ENCODE results near the gene STOML3.
"Not testable (repeated sequence)": the region's sequence is repeated elsewhere in the genome, so short reads cannot be mapped to it uniquely, and the experiment has no call there.

Gene STOML3, protein sequence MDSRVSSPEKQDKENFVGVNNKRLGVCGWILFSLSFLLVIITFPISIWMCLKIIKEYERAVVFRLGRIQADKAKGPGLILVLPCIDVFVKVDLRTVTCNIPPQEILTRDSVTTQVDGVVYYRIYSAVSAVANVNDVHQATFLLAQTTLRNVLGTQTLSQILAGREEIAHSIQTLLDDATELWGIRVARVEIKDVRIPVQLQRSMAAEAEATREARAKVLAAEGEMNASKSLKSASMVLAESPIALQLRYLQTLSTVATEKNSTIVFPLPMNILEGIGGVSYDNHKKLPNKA

DNA sequence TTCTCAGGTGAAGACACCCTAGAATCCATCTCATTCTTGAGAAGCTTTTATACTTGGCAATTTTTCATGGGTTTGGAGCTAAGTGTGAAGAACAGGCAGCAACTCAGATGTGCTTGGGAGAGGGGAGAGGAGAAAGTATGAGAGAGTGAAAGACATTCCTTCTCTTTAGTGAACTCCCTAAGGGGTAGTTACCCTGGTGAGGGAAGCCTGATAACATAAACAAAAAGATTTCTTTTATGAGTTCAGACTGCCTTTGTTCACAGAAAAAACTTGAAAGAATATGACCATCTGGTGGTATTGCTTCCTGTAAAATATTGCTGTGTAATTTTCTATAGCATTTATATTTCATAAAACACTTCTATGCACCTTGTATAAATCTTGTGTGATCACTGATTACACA, at the start of gene STOML3:
Gene STOML3, minus strand, starts transcription at position 139 of the 400 bp plus-strand sequence. Its CDS starts 110 bp downstream, at position 29.
- DNase-seq: no peak

DNA sequence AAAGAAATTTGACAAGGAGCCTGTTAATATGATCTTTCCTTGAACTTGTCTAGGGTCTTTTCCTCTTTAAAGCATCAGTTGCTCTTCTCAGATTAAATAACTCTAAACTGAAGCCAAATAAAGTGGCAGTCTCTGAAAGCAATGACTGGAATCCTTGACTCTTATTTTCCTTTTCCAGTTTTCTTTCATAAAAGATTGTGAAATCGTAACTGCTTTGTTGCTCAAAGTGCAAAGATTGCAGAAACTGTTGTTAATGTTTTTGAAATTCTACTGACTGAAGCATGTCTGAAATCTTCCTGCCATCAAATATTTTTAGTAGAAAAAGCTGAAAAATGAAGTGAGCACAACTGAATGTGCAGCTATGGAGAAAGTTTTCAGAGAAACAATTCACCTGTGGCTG, 49.6 kb upstream of the STOML3 start:
- DNase-seq: no peak

DNA sequence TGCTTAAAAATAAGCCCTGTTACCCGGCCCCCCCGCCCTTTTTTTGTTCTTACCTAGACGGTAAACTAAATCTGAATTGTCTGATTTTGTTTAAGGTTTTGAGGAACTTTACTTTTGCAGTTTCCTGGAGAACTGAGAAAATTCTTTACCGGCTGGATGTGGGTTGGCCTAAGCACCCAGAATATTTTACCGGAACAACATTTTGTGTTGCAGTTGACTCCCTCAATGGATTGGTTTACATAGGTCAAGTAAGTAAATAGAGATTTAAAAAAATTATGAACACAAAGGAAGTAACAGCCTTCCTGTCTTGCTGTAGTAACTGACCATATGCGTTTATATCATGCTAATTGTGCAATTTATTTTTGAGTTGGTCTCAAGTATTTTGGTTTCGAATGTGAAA, 48.4 kb upstream of the STOML3 start:
- DNase-seq: no peak

DNA sequence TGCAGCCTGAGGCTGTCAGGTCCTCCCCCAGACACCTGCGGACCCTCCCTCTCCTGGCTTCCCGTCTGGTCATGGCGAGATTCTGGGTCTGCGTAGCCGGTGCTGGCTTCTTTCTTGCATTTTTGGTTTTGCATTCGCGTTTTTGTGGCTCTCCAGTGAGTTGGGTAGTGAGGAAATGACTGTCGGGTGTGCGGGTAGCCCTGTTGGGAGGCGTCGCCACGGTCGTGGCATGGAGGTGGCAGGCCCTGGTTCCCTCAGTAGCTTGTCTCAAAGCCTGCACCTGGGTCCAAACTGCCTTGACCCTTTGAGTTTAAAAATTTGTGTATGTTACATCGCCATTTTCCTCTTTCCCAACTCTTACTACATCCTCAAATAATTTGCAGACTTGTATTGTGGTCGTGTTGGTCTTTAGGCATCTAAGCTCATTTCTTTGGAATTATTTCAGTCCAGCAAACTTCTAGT, 48.0 kb upstream of the STOML3 start:
- DNase-seq: no peak

DNA sequence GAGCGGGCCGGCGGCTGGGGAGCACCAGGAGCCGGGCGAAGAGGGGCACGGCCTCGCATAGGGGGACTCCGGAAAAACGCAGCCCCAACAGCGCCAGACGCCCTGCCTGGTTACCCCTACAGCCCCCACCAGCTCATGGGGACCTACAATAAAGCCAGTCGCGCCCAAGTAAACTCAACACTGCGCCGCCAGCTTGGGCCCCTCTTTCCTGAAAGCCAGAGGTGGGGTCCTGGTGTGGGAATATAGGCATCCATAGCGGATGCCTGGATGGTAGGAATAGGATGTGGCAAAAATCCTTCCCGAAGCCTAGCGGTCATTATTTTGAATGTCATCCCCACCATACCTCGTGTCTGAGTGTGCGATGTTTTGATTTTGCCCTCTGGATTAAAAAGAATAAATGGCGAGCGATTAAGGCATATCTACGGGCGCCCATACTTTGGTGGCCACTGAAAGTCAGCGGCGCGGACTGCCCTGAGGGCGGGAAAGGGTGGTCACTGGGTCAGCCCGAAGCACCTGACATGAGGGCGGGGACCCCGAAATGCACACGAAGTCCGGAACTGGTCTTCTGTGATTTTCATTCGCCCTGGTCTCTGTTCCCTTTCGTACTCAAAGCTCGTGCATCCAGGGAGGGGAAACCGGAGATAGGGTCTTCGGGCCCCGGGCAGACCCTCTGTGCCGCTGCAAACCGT, 47.4 kb upstream of the STOML3 start, which contains the start of the genes NHLRC3 and PROSER1:
Gene NHLRC3, plus strand, starts transcription at position 577 of the 689 bp plus-strand sequence. CDS start 184 bp downstream, outside the sequence.
Gene PROSER1, minus strand, starts transcription at position 210 of the 689 bp plus-strand sequence. CDS start 847 bp downstream, outside the sequence.
- peak; percentile 83 to 95 for DNase-seq

DNA sequence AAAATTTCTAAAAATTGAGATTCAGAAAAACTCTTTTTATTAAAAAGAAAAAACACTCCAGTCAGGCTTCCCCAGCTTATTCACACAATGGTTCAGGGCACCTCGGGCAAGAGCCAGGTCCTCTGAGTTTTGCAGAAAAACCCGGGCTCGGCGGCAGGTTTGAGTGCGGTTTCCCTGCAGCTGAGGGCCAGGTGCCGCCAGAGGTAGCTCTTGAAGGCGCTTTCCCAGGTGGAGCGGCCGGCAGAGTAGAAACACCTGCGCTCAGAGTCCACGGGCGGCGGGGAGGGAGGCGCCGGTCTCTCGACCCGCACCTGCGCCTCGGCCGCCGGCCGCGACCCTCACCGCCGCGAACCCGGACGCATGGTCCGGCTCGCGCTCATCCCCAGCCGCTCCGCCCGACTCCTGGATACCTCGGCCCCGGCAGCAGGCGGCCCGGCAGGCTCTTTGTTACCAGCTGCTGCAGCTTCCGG, 46.8 kb upstream of the STOML3 start:
- DNase-seq: peak; percentile 68 to 75

DNA sequence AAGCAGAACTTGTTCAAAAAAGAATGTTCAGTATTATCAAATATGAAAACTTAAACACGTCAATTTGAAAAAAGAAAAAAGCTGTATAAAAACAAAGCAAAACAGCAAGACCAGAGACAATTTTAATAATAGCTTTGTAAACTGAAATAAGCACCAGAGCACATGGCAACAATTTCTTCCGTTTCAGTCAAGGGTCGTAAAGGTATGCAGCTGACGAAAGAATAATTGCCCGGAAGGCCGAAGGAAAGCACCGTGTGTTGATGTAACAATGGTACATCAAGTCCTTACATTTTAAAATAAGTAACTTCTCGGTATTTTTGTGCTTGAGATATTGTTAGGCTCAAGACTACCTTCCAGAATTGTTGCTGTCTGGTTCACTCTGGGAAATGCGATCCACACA, 45.6 kb upstream of the STOML3 start:
- no peak for DNase-seq

DNA sequence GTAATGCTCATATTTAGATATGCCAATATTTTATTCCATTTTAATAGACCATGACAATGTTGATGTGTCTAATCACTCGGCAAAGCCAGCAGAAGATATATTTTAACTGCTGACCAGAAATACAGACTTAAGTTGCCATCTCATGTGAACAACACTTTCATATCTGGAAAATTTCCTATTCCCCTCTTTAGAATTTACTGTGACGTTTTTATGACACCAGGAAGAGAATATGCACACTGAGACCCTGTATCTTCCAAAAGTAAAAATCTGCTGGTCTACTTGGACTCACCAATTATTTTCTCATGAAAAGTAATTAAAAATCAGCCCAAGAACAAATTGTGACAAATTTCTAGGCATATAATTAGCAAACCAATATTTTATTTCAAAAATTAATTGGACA, 45.2 kb upstream of the STOML3 start:
- no peak for DNase-seq

DNA sequence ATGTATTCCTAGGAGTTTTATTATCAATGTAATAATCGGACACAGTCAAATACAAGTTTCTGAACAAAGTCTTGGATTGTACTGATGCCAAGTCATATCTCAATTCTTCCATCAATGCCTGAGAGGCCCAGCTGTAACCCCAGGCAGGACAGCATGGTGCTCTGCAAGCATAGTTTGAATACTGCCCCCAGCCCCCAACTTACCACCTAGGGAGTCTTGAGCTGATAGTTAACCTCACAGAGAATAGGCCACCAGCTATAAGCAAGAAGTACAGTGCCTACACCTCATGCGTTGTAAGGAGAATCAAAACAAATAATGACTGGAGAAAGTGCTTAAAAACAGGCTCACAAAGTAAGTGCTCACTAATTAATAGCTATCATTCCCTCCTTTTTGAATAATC, 44.6 kb upstream of the STOML3 start:
- DNase-seq: no peak

DNA sequence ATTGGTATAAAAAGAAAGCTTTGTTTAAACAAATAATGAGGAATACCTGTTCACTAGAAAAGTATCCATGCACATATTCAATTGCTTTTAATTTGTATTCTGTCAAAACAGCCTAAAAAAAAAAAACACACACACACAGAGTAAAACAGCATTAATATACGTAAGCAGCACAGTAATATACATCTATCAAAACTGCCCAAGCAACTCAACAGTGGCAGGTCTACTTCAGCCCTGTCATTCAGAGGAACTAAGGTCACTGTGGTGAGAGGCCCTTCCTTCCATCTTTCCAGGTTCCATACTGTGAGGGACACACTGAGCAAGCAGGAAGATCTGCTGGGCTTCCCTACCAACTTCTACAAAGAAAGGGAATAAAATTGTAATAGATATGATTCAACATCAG, 43.5 kb upstream of the STOML3 start:
- DNase-seq: no peak

DNA sequence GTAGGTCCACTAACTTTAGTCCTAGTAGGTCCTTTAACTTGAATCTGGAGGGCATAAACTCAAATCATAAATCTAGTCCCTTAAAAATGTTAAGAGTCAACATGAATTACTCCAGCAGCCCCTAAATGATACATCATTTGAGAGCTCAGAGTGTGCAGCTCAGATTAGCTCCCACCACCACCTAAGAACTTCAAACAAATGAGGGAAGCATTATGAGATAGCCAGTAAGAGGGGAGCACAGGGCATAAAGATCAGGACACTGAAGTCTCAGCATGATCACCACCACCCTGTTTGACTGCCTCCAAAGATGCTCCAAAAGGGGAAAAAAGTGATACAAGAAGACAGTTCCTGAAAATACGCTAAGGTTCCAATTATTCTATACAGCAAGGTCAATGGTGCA, 41.5 kb upstream of the STOML3 start:
- no peak for DNase-seq

DNA sequence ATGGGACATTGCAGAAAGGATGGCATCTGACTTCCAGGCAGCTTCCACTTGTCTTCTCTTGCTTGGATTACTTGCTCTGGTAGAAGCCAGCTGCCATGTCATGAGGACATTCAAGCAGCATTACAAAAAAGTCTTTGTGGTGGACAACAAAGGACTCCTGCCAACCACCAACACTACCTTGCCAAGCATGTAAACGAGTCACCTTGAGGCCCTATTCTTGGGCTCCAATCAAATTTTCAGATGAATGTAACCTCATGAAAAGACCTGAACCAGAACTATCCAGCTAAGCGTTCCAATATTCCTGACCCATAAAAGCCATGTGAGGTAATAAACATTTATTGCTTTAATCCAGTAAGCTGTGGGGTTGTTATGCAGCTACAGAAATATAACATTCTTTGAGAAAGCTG, 34.8 kb upstream of the STOML3 start:
- no peak for DNase-seq

DNA sequence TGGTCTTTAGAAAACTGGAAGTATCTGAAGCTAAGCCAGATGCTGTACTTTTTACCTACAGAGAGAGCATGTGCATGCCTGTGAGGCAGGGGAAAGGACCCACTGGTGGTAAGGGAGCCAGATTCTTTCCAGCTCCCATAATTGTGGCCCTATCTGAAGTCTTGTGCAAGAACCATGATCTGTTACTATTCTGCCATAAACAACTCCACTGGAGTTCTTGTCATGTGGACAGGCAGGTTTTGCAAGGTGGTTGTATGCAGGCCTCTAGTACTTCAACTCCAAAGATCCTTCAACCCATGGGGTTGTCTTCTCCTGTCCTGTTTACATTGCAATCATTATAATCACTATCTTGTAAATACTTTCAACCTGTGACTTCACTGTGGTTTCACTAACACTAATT, 33.1 kb upstream of the STOML3 start:
- no peak for DNase-seq

DNA sequence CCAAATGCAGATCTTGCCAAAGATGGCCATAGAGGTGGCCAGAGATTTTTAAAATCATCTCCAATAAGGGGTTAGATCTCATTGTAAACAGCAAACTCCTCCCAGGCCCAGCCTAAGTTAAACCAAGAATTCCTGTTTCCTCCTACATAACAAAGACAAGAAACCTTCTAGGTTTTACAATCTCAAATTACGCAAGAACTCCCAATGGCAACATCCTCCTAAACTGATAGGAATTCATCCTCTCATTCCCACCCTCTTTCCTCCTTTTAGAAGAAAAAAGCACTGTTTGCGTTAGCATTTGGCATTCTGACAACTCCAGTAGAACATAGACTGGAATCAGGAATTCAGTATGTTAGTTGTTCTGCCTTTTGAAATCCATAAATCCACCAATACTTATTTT, 32.7 kb upstream of the STOML3 start:
- no peak for DNase-seq

DNA sequence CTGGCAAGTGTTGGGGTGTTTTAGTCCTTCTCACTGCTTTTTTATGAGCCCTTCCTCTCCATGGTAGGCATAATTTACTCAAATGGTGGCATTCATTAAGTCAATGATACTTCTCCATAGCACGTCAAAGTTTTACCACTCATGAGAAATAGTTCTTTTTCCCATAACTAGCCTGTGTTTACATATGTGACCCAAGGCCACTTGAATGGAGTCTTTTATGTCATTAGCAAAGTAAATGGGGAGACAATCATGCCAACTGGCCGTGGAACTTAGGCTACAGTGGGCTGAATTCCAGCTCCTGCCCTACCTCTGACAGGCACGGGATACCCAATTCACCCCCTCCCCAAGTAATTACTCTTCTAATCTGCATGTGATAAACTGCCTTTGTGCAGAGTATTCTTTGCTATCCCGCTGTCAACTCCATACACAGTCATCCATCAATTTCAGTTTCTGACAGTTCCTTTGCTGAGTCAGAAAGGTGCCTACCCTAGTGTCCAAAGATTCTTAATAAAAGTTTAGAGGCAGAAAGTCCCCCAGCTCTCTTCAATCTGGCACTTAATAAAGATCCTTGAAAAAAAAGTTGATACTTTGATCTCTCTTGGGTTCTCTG, 30.3 kb upstream of the STOML3 start:
- no peak for DNase-seq

DNA sequence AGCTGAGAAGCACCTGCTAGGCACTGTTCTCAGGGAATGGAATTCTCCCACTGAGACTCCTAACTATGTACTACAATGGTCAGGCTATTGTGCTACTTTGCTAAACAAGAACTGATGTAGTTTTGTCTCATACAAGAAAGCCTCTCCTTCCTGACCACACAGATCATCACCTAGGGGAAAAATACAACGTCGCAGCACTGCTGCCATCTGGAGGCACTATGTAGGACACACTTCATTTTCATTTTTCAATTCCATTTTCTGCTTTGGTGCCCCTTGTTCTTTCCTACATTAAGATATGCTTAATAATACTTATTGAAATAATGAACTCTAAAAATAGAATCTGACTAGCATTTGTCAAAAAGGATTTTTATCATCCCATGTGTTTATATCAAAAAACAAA, 26.2 kb upstream of the STOML3 start:
- no peak for DNase-seq

DNA sequence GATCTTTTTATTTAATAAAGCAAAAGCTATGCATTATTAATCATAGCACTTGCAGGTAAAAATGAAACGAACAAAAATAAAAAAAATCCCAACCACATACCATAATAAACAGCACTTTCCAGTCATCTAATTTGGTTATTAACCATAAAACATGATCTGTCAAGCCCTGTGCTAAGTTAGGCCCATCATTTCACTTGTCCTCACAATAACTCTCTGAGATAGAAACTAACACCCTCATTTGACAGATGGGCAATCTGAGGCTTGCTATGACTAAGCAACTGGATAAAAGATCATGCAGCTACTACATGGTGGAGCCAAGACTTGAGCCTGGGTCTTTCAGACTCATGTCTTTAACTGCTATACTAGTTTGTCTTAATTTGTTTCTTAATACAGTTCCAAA, 25.5 kb upstream of the STOML3 start:
- no peak for DNase-seq

DNA sequence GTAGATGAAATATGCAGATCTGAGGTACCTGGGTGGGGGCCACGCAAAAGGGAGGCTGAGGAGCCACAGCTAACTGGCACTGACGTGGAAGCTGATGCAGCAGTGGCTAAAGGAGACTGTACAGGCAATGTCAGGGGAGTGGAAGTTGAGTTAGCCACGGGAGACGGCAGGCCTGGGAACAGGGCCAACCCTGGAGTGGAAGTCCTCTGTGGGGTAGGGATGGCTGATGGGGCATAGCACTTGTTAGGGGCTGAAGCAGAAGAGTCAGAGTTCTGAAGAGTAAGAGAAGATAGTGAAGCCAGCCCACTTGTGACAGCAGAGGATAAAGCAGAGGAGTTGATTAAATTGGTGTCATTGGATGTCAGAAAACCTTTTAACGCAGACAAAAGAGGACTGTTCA, 22.8 kb upstream of the STOML3 start:
- DNase-seq: no peak

DNA sequence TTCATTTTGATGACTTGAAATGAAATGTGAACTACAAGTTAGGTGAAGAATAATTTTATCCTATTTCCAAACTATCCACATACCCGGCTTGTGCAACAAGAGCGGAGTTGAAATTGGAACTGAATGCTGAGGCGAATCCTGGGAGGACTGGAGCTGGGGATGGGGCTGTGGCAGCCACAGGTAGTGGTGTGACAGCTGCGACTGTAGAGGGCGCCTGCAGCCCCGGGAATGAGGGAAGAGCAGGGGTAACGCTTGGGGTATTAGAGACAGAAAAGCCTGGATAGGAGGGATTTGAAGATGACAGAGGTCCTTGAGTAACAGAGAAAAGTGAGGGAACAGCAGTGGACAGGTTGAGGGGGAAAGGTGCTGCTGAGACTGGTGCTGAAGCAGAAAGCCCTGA, 22.0 kb upstream of the STOML3 start:
- DNase-seq: no peak

DNA sequence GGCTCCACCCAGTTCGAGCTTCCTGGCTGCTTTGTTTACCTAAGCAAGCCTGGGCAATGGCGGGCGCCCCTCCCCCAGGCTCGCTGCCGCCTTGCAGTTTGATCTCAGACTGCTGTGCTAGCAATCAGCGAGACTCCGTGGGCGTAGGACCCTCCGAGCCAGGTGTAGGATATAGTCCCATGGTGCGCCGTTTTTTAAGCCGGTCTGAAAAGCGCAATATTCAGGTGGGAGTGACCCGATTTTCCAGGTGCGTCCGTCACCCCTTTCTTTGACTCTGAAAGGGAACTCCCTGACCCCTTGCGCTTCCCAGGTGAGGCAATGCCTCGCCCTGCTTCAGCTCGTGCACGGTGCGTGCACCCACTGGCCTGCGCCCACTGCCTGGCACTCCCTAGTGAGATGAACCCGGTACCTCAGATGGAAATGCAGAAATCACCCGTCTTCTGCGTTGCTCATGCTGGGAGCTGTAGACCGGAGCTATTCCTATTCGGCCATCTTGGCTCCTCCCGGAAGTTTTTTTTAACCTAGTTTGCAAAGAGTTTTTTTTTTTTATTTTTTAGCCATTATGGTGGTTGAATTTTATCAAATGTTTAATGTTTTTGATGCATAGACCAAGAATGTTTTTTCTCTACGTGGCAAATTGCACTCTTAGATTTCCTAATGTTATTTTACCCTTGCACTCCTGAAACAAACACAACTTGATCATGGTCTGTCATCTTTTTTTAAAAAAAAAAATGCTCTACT, 15.9 kb upstream of the STOML3 start:
- DNase-seq: not testable (repeated sequence)

DNA sequence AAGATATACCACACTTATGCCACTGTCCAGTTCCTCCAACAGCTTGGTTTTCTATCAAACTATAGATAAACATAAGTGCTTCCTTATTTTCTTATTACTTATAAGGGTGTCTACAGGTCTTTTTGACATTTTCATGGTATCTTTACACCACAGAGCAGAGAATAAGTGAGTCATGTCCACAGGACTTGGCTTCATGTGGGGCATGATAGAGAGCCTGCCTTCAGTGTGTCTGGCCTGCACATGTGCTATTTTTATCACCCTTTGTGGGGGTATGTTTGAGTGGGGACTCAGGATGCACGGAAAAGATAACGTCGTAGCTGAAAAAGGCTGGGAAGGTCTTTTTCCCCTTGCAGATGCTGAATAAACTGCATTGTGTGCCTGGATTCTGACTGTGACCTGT, 8.1 kb upstream of the STOML3 start:
- no peak for DNase-seq

DNA sequence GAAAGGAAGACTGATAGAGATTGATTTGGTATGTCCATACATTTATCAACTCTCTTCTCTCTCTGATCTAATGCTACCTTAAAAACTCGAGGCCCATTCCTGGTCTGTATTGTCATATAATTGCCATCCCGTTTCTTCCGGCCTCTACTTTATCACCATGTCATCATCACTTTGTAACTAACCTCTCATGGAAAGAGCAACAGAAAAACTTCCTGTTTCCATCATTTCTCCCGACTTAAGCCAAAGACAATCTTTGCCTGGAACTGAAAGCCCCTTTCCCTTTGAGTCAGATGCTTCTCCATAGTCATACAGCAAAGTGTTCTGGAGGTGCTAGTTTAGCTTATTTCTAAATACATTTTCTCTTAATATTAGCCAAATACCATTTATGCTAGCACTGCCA, 2.8 kb upstream of the STOML3 start:
- DNase-seq: no peak

DNA sequence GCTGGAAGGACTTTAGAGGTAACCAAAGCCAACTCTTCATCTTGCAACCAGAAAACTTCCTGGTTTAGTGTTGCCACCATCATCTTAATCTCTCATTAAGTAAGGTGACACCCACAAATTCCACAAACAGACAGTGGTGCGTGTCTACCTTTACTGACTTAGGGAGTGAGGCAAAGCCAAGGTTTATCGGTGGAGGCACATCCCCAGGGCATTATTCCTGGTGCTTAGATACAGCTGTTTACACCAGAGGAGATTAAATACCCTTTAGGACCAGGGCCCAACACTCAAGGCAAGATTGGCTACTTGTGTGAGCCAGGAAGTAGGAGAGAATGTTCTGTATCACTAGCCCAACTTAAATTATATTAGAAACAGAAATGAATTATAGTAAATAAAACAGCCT, 9.5 kb downstream of the STOML3 start:
- DNase-seq: no peak
